NCI-H146 treated with DMSO at 0.1 percent for 48 hours (cell line): Measurements from ENCODE around the gene CIB1.

Experiments
- DNase-seq: peaks from one replicate; lab custom pipeline; 2025; ENCODE audit not compliant: unreplicated experiment; lab: John Stamatoyannopoulos, UW

The CIB1 gene

GRCh38 chr15:90241343-90242192 is 7.8 kb upstream of the CIB1 start:
- DNase-seq = no peak

- DNase-seq = no peak
These were observed 7.1 kb upstream of the CIB1 start for GRCh38 chr15:90240856-90241255.

GRCh38 chr15:90239371-90239770 is 5.6 kb upstream of the CIB1 start:
- no peak for DNase-seq

GRCh38 chr15:90234096-90234988 is 601 bp upstream of the CIB1 start, which contains the start of gene GDPGP1:
TSS of gene GDPGP1 (plus strand) at chr15:90234209. CDS start at chr15:90240909, 6,700 bp downstream.
- peak; percentile 30 for DNase-seq

- DNase-seq = no peak
These were observed 777 bp downstream of the CIB1 start for GRCh38 chr15:90232941-90233386.

- DNase-seq = no peak
These were observed 1.5 kb downstream of the CIB1 start for GRCh38 chr15:90232196-90232595.

GRCh38 chr15:90231028-90232017 is 2.4 kb downstream of the CIB1 start:
- no peak for DNase-seq

- no peak for DNase-seq
These were observed 3.1 kb downstream of the CIB1 start for GRCh38 chr15:90230610-90231009.

GRCh38 chr15:90230071-90230494 is 3.7 kb downstream of the CIB1 start:
- DNase-seq = no peak

- DNase-seq = no peak
These were observed 4.8 kb downstream of the CIB1 start for GRCh38 chr15:90228960-90229359.

- DNase-seq = no peak
These were observed 5.6 kb downstream of the CIB1 start for GRCh38 chr15:90227816-90228772.

- DNase-seq = no peak
These were observed 6.4 kb downstream of the CIB1 start for GRCh38 chr15:90227336-90227735.

- peak; percentile 61 for DNase-seq
These were observed 8.1 kb downstream of the CIB1 start for GRCh38 chr15:90225504-90226234.

- no peak for DNase-seq
These were observed 8.7 kb downstream of the CIB1 start for GRCh38 chr15:90225047-90225446.

GRCh38 chr15:90223441-90224165 is 10.1 kb downstream of the CIB1 start:
- DNase-seq = no peak

- DNase-seq = no peak
These were observed 11.2 kb downstream of the CIB1 start for GRCh38 chr15:90222547-90222946.

- DNase-seq = peak; percentile 11
These were observed 12.4 kb downstream of the CIB1 start for GRCh38 chr15:90221246-90221900.
